Upper lobe of right lung (tissue), 1 donor: Measurements from ENCODE around the gene NPTXR. TPM values are rescaled to one million over a fixed set of nuclear protein-coding genes. Genes with fewer than 3 reads are reported as not detected.
A peak's percentile ranks its signal among the peaks of the same experiment; 100 is the strongest.

Source experiments
- ATAC-seq: fragments of 200-7000 bp; cut with Tn5 transposase; one replicate; pipeline ENCODE4 v1.9.1; 2020; ENCODE audit warnings: mild to moderate bottlenecking, moderate library complexity
- DNase-seq: peaks from one replicate; pipeline ENCODE4 v3.0.0-alpha.2; 2020
- H3K27ac ChIP-seq: fragments of 200-600 bp; one replicate; pipeline ENCODE4 v1.8.0; 2022
- H3K27me3 ChIP-seq: fragments of 200-600 bp; one replicate; pipeline ENCODE4 v1.8.0; 2022; ENCODE audit warnings: mild to moderate bottlenecking
- H3K36me3 ChIP-seq: fragments of 200-600 bp; one replicate; pipeline ENCODE4 v1.8.0; 2022
- H3K4me1 ChIP-seq: fragments of 200-600 bp; one replicate; pipeline ENCODE4 v1.8.0; 2022
- H3K4me3 ChIP-seq: fragments of 200-600 bp; one replicate; pipeline ENCODE4 v1.8.0; 2022; ENCODE audit warnings: mild to moderate bottlenecking
- H3K9me3 ChIP-seq: fragments of 200-600 bp; one replicate; pipeline ENCODE4 v1.8.0; 2022
- intact Hi-C: fragments of 100-400 bp; cut with DNase I; formaldehyde crosslinking; loops from one replicate; pipeline ENCODE4 v1.11.0; 2022
- total RNA-seq: library from RNA; stranded (reverse); fragmentation: NEBNext Ultra II Directional; extraction: Animal tissue kit (Norgen Biotek cat#: 25700); gene quantifications from one replicate; pipeline ENCODE4 v1.2.1, GENCODE V29; 2021
- TF ChIP-seq, protein P1 (sequence below): fragments of 200-600 bp; IDR thresholded peaks from one replicate; pipeline ENCODE4 v1.8.0; 2022; ENCODE audit warnings: antibody characterized with exemption
- donor health status: DM: no; HTN: yes; CAD: no; lungs with severe emphysema.

Gene NPTXR
- total RNA-seq, 1 donor from 2014 or later = 6.3 TPM

DNA sequence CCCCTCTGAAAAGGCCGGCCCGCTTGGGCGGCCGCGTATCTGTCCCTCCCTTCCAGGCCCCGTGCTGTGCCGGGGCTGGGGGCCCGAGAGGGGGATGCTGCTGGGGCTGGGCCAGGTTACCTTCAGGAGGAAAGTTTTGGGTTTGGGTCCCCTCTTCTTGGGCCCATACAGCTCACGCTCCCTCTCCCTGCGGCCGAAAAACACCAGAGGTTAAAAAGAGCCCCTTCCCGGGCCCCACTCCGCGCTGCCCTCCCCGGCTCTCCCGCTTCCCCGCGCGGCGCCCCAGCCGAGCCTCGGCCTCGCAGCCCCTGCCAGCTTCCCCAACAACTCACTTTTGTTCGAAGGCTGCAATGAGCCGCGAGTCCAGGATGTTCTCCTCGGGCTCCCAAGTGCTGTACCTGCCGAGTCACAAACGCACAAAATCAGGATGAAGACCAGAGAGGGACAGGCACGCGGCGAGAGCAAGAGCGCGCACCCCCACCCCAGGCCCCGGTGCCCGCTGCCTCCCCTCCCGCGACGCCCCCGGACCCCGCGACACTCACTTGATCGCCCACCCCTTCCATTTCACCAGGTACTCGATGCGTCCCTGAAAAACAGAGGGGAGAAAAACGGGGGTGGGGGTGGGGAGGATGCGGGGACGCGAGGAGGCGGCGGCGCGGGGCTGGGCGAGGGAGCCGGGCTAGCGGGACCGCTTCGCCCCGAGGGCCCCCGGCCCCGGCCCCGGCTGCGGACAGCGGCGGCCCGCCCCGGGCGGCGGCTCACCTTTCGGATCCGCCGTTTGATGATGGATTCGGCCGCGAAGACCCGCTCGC lies 27.7 kb upstream of the NPTXR start:
- Histone ChIP-seq H3K9me3 (no peaks in the 10 kb centered on the region), H3K27me3 (no peaks in the 10 kb centered on the region), H3K4me3 (peak overlapping the region; percentile 62), H3K27ac (peak overlapping the region; percentile 73), H3K36me3 (peaks cover 26% of the 10 kb centered on the region), H3K4me1 (peaks cover 33% of the 10 kb centered on the region)
- TF ChIP-seq, protein P1, sequence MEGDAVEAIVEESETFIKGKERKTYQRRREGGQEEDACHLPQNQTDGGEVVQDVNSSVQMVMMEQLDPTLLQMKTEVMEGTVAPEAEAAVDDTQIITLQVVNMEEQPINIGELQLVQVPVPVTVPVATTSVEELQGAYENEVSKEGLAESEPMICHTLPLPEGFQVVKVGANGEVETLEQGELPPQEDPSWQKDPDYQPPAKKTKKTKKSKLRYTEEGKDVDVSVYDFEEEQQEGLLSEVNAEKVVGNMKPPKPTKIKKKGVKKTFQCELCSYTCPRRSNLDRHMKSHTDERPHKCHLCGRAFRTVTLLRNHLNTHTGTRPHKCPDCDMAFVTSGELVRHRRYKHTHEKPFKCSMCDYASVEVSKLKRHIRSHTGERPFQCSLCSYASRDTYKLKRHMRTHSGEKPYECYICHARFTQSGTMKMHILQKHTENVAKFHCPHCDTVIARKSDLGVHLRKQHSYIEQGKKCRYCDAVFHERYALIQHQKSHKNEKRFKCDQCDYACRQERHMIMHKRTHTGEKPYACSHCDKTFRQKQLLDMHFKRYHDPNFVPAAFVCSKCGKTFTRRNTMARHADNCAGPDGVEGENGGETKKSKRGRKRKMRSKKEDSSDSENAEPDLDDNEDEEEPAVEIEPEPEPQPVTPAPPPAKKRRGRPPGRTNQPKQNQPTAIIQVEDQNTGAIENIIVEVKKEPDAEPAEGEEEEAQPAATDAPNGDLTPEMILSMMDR = no peak
- intact Hi-C loops = loop anchor here (10.0 kb wide), 1 partner anchor 133 kb away; no protein-coding TSS in a partner anchor
- ATAC-seq (no peak), DNase-seq (no peak)

- H3K4me1 ChIP-seq = peaks cover 33% of the 10 kb centered on the region
- intact Hi-C loops = loop anchor here (10.0 kb wide), 1 partner anchor 134 kb away; no protein-coding TSS in a partner anchor
Measured at GRCh38 chr22:38870791-38871359, 27.0 kb upstream of the NPTXR start.

DNA sequence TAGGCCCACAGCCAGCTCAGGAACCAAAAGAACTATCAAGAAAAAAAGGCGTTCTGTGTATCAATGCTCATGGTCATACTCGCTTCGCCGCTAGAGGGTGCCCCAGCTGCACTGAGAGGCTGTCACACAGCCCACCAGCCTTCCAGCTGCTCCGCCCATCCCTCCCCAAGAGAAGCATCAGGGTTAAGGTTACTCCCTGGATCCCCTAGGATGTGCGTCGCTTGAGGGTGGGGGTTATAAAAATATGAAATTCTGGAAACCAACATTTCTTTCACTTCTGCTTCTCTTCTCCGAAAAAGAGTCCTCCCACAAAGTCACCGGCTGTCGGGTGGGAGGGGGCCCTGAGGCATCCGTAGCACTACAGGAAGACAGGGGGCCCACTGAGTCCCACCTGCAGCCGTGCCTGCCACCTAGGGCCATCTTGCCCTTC lies 26.5 kb upstream of the NPTXR start:
- Histone ChIP-seq H3K27ac (peak overlapping the region; percentile 73), H3K9me3 (no peaks in the 10 kb centered on the region), H3K27me3 (no peaks in the 10 kb centered on the region), H3K4me3 (peak overlapping the region; percentile 62), H3K36me3 (peaks cover 35% of the 10 kb centered on the region), H3K4me1 (peaks cover 34% of the 10 kb centered on the region)
- peak; percentile 66 for ATAC-seq
- DNase-seq = peak; percentile 92
- intact Hi-C loops = loop anchor here (10.0 kb wide), 1 partner anchor 134 kb away; no protein-coding TSS in a partner anchor
- TF ChIP-seq, protein P1 = peak; percentile 93

More at GRCh38 chr22:38870791-38871359, 27.0 kb upstream of the NPTXR start:
- Histone ChIP-seq H3K36me3 (peaks cover 31% of the 10 kb centered on the region), H3K27me3 (no peaks in the 10 kb centered on the region), H3K4me3 (peak overlapping the region; percentile 62), H3K27ac (peak overlapping the region; percentile 73), H3K9me3 (no peaks in the 10 kb centered on the region)
- ATAC-seq = no peak
- TF ChIP-seq, protein P1 = no peak
- no peak for DNase-seq

DNA sequence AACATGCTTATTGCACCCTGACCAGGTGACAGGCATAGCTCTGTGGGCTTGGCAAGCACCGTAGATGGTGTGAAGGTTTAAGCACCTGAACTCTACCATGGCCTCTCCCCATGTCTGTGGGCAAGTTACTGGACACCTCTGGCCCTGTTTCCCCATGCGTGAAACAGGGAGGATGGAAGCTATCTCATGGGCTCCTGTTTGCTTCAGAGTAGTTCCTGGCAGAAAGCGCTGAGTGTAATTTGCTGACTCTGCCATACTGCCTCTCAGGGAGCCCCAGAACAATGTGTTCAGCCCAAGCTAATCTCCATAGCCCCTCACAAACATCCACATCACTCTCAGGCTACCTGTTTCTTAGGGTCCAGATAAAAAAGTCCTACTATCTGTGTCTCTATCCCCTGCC lies 25.8 kb upstream of the NPTXR start:
- no peak for ATAC-seq
- no peak overlapping the region for H3K4me3 ChIP-seq
- peaks cover 37% of the 10 kb centered on the region for H3K36me3 ChIP-seq
- H3K27ac ChIP-seq = no peak overlapping the region
- TF ChIP-seq, protein P1 = no peak
- peaks cover 41% of the 10 kb centered on the region for H3K4me1 ChIP-seq
- H3K9me3 ChIP-seq = no peaks in the 10 kb centered on the region
- H3K27me3 ChIP-seq = no peaks in the 10 kb centered on the region
- no peak for DNase-seq
- intact Hi-C loops = loop anchor here (10.0 kb wide), 1 partner anchor 135 kb away; no protein-coding TSS in a partner anchor

GRCh38 chr22:38868886-38869381 lies 25.1 kb upstream of the NPTXR start:
- Histone ChIP-seq H3K4me3 (no peak overlapping the region), H3K9me3 (no peaks in the 10 kb centered on the region), H3K27me3 (no peaks in the 10 kb centered on the region), H3K4me1 (peaks cover 44% of the 10 kb centered on the region), H3K36me3 (peaks cover 37% of the 10 kb centered on the region), H3K27ac (no peak overlapping the region)
- TF ChIP-seq, protein P1 = peak; percentile 97
- intact Hi-C loops = no loop called here
- peak; percentile 90 for DNase-seq
- ATAC-seq = peak; percentile 54
